Transverse colon (tissue), 4 donors: Measurements from ENCODE around the gene ZNF423.

Experiments used
- EP300 ChIP-seq: sonication (generic); formaldehyde crosslinking; IDR thresholded peaks from one replicate; pipeline ENCODE4 v1.6.1; 2017; ENCODE audit warnings: antibody characterized with exemption, low read depth
- POLR2A ChIP-seq: fragments of 450-650 bp; IDR thresholded peaks from one replicate; pipeline ENCODE4 v1.6.1; 2016; ENCODE audit warnings: antibody characterized with exemption, mild to moderate bottlenecking, moderate library complexity
- POLR2AphosphoS5 ChIP-seq, 3 donors: sonication (generic); formaldehyde crosslinking; IDR thresholded peaks; one replicate each; pipeline ENCODE4 v1.6.1; 2016; ENCODE audit warnings: antibody characterized with exemption in 3 of 3
- TF ChIP-seq, protein P1 (sequence below), 5 experiments: fragments of 200-600 bp in 3 of 5; fragments of 450-650 bp in 2 of 5; sonication (generic) in 3 of 5; IDR thresholded peaks; 1 replicate in 2 of 5; 2 replicates in 3 of 5; pipeline ENCODE4 v1.5.1; 2016 to 2017; ENCODE audit warnings: antibody characterized with exemption in 5 of 5, inconsistent platforms in 3 of 5, mild to moderate bottlenecking in 2 of 5, moderate library complexity in 1 of 5

DNA sequence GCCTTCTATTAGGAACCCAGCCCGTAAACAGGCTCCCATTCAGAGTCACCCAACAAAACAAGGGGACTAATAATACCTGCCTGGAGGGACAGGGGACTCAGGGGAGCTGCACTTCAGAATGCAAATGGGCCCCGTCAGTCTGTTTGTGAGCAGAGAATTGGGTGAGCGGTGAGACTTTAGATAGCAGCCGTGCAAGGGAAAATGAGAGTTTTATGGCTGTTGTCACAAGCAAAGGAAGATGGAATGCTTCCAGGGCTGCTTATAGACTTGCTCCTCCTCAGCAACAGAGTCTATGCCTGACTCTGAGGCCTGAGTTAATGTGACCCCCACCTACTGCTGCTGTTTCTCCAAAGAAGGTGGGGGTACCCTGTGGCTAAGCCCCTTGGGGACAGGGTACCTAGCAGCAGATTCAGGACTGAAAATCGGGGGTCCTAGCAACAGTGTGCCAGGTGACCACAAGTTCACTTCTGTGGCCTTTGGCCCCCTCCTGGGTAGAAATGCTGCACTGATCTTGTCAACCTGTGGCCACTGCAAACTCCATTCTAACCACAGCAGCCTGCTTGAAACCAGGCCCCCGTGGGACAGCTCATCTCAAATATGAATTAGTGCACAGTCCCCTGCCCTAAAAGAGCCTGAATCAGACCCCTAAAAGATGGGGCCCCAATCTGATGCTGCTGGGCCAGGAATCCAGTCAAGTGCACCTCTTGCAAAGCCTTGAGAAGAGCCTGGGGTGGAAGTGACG lies 355.9 kb downstream of the ZNF423 start:
- TF ChIP-seq, protein P1, sequence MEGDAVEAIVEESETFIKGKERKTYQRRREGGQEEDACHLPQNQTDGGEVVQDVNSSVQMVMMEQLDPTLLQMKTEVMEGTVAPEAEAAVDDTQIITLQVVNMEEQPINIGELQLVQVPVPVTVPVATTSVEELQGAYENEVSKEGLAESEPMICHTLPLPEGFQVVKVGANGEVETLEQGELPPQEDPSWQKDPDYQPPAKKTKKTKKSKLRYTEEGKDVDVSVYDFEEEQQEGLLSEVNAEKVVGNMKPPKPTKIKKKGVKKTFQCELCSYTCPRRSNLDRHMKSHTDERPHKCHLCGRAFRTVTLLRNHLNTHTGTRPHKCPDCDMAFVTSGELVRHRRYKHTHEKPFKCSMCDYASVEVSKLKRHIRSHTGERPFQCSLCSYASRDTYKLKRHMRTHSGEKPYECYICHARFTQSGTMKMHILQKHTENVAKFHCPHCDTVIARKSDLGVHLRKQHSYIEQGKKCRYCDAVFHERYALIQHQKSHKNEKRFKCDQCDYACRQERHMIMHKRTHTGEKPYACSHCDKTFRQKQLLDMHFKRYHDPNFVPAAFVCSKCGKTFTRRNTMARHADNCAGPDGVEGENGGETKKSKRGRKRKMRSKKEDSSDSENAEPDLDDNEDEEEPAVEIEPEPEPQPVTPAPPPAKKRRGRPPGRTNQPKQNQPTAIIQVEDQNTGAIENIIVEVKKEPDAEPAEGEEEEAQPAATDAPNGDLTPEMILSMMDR (IDR thresholded peaks at IDR 0.05): no peak
- TF ChIP-seq POLR2A (no peak), POLR2AphosphoS5 (IDR thresholded peaks at IDR 0.05) (no peak), EP300 (no peak)
